Choroid plexus epithelial cell (primary cell): ENCODE results near the gene TOMM22.

Source experiments
- DNase-seq: peaks from one replicate; pipeline ENCODE4 v3.0.0-alpha.2; 2010; ENCODE audit warnings: low read depth
- H3K4me3 ChIP-seq: 2 replicates; pipeline ENCODE4 v1.5.1; 2011; ENCODE audit warnings: low read depth, mild to moderate bottlenecking, control low read depth, low read length, moderate library complexity
- TF ChIP-seq, protein P1 (sequence below): conservative IDR thresholded peaks from 2 replicates; pipeline ENCODE4 v1.5.1; 2011; ENCODE audit warnings: low read depth, mild to moderate bottlenecking, control low read depth, inconsistent platforms, low read length, moderate library complexity

Gene TOMM22

DNA sequence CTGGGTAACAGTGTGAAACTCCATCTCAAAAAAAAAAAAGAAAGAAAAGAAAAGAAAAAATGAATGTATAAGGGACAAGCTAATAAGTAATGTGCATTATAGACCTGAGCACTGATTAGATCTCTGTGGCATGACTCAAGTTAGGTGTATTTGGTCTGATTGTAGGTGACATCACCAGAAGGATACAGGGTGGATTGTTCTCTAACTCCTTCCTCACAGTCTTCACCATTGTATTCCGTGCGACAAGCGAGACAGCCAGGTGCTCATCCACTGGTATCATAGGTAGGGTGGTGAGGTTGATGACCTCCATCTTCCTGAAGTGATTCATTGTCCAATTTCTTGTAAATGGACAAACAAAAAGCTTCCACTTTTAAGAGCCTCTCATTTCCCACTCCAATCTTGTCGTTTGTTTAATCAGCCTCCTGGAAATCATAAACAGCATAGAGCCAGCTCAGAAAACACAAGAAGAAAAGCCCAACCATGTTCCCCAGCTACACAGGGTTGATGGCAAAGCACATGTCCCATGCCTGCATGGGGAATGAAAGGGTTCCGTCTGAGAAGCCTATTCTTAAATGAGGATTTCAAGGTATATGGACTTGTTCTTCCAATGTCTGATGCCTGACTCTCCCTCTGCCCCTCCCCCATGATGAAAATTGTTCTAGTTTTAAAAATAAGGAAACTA, 31.8 kb upstream of the TOMM22 start:
- H3K4me3 ChIP-seq: no peak overlapping the region
- DNase-seq: no peak
- TF ChIP-seq, protein P1, sequence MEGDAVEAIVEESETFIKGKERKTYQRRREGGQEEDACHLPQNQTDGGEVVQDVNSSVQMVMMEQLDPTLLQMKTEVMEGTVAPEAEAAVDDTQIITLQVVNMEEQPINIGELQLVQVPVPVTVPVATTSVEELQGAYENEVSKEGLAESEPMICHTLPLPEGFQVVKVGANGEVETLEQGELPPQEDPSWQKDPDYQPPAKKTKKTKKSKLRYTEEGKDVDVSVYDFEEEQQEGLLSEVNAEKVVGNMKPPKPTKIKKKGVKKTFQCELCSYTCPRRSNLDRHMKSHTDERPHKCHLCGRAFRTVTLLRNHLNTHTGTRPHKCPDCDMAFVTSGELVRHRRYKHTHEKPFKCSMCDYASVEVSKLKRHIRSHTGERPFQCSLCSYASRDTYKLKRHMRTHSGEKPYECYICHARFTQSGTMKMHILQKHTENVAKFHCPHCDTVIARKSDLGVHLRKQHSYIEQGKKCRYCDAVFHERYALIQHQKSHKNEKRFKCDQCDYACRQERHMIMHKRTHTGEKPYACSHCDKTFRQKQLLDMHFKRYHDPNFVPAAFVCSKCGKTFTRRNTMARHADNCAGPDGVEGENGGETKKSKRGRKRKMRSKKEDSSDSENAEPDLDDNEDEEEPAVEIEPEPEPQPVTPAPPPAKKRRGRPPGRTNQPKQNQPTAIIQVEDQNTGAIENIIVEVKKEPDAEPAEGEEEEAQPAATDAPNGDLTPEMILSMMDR: no peak

DNA sequence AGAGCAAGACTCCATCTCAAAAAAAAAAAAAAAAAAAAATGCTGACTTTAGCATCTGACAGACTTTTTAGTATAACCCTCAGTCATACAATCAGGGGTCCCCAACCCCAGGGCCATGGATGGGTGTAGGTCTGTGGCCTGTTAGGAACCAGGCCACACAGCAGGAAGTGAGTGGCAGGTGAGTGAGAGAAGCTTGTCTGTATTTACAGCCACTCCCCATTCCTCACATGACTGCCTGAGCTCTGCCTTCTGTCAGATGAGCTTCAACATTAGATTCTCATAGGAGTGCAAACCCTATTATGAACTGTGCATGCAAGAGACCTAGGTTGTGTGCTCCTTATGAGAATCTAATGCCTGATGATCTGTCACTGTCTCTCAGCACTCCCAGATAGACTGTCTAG, 28.9 kb upstream of the TOMM22 start:
- DNase-seq: peak; percentile 1
- H3K4me3 ChIP-seq: no peak overlapping the region
- TF ChIP-seq, protein P1: no peak

DNA sequence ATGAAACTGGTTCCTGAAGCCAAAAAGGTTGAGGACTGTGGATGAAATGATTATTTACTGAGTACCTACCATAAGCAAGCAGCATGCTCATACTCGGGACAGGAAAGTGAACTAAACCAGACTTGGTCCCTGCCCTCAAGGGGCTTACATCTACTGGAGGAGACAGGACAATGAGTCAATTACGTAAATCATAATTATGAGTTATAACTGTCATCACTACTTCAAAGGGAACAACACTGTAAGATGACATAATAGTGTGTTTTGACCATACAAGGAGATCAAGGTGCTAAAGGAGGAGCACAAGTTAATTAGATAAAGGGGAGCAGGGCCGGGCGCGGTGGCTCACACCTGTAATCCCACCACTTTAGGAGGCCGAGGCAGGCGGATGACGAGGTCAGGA, 28.0 kb upstream of the TOMM22 start:
- TF ChIP-seq, protein P1: no peak
- H3K4me3 ChIP-seq: no peak overlapping the region
- DNase-seq: no peak

DNA sequence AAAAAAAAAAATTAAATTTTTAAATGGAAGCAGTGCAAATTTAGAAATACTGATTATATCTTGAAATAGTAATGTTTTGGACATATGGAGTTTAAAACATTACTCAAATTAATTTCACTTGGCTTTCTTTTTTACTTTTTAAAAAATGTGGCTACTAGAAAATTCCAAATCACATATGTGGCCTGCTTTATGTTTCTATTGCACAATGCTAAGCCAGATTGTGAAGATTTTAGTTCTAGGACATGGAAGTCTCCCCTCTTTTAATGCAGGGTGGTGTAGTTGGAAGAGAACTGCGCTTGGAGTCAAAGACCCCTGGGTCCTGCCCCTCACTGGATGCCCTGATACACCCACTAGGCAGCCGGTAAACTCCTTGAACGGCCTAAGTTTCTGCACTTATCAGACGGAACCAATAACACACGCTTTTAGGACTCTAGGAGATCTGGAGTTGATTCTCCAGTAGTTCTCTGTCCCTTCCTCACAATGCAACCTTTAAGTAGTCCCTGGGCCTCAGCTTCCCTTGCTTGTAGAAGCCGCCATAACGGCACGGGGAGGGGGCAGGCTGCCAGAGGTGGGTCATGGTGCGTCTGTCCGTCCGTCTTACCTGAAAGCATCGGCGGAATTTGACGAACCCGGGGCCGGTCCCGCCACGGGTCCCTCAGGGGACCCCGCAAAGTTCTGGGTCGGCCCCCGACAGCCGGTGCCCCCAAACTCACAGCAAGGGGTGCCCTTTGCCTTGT, 26.1 kb upstream of the TOMM22 start:
- DNase-seq: peak; percentile 32
- H3K4me3 ChIP-seq: peak overlapping the region; percentile 76
- TF ChIP-seq, protein P1: no peak

DNA sequence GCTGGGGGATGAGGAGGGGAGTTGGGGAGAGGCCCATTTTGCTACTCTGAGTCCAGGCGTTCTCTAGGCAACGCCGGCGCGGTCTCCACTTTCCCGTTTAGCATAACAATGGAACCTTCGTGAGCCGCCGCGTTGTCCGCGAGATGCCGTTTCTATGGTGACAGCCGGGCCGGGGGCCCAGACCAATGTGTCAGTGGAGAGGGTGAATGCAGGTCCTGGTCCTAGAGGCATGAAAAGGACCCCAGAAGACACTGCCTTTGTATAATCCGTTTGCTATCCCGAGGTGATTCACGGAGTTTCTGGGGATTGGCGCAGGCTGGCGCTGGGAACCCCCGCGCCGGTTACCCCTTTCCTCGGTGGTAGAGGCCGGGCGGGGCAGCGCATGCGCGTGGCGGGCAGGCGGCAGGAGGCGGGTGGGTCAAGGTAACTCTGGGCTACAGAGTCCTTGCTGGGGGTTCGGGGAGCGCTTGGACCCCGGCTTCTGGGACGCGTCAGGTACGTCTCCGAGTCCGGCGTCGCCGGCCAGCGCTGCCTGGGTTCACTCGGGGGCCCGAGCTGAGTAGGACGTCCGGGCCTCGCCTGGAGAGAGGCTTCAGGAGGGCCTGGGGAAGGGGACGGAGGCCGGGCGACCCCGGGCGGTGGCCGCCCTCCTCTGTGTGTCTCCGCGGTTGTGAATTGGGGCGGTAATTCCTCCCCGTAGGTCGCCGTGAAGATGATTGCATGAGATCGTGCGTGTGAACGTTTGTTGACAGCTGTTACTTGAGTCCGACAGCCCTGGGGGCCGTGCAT, 25.3 kb upstream of the TOMM22 start, which contains the start of the genes CBY1 and FAM227A:
TSS of gene CBY1 (plus strand) at position 383 of the 789 bp plus-strand sequence. CDS start 11,417 bp downstream, outside the sequence.
TSS of gene FAM227A (minus strand) at position 137 of the 789 bp plus-strand sequence. CDS start 6,224 bp downstream, outside the sequence.
- peak within 1 kb of the TSS; percentile 76 for H3K4me3 ChIP-seq
- TF ChIP-seq, protein P1: no peak
- peak; percentile 86 for DNase-seq

DNA sequence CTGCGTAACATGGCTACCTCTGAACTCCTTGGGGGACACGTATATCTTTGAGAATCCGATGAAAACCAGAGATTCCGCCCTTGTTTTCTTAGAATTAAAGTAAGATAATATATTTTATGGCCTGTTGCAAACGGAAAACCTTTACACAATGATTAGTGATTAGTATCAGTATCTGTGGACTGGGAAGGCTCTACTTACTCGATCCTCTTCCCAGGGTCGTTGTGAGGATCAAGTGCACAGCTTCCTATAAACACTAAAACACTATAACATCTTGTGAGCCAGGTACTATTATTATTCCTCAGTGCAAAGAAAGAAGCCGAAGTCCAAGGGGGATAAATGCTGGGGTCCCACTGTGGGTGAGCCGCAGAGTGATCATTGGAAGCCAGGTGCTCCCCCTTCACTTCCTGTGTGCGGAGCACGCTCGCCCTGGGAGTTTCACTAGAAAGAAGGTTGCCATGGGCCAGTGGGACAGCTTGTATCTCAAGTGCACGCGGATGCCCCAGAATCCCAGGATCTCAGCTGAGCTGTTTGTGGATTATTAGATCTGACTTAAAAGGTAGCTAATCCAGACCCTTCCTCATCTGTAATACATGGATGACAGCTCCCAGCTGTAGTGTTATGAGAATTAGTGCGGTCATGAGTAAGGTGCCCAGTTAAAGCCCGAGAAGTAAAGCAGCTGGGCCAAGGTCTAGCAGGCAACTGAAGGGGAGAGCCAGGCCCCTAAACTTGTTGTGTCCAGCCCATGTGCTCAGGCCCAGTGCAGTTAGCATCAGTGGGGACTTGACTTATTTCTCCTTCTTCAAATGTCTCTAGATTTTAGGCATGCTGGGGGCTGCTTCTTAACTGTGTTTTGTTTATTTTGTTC, 24.5 kb upstream of the TOMM22 start:
- TF ChIP-seq, protein P1: no peak
- DNase-seq: peak; percentile 29

More for the DNA sequence above, 24.5 kb upstream of the TOMM22 start:
- peak overlapping the region; percentile 76 for H3K4me3 ChIP-seq
